Mesendoderm (in vitro differentiated cells): Measurements from ENCODE around the gene NES.

Experiments
- DNase-seq: peaks from one replicate; pipeline ENCODE4 v3.0.0; 2013
- H2AK5ac ChIP-seq: 2 replicates; pipeline ENCODE4 v1.6.1; 2013; ENCODE audit warnings: low read length, inconsistent platforms
- H2BK120ac ChIP-seq: 2 replicates; pipeline ENCODE4 v1.6.1; 2013; ENCODE audit warnings: low read depth, mild to moderate bottlenecking, low read length, moderate library complexity, mixed read lengths
- H2BK15ac ChIP-seq: replicated peaks from 2 replicates; pipeline ENCODE4 v1.6.1; 2013; ENCODE audit warnings: low read depth, mild to moderate bottlenecking, moderate library complexity
- H2BK5ac ChIP-seq: 2 replicates; pipeline ENCODE4 v1.6.1; 2013; ENCODE audit warnings: low read length, inconsistent platforms
- H3K18ac ChIP-seq: 2 replicates; pipeline ENCODE4 v1.6.1; 2013; ENCODE audit warnings: mild to moderate bottlenecking, low read length, mixed read lengths
- H3K23ac ChIP-seq: one replicate; pipeline ENCODE4 v1.6.1; 2013; ENCODE audit warnings: low read length
- H3K27ac ChIP-seq: 2 replicates; pipeline ENCODE4 v1.5.1; 2013; ENCODE audit warnings: low read depth, mild to moderate bottlenecking, inconsistent platforms, low read length, moderate library complexity
- H3K27me3 ChIP-seq: 2 replicates; pipeline ENCODE4 v1.6.1; 2013; ENCODE audit warnings: low read length, control low read depth, mild to moderate bottlenecking, inconsistent platforms; ENCODE audit not compliant: insufficient read depth, poor library complexity
- H3K36me3 ChIP-seq: 2 replicates; pipeline ENCODE4 v1.6.1; 2013; ENCODE audit warnings: low read length, inconsistent platforms; ENCODE audit not compliant: control insufficient read depth, insufficient read depth
- H3K4ac ChIP-seq: one replicate; pipeline ENCODE4 v1.6.1; 2013; ENCODE audit warnings: low read depth, mild to moderate bottlenecking, low read length, moderate library complexity
- H3K4me1 ChIP-seq: 2 replicates; pipeline ENCODE4 v1.6.1; 2013; ENCODE audit warnings: low read depth, low read length, inconsistent platforms; ENCODE audit not compliant: control insufficient read depth
- H3K4me2 ChIP-seq: 2 replicates; pipeline ENCODE4 v1.6.1; 2013; ENCODE audit warnings: low read length
- H3K4me3 ChIP-seq: 2 replicates; pipeline ENCODE4 v1.5.1; 2013; ENCODE audit warnings: mild to moderate bottlenecking, low read length
- H3K56ac ChIP-seq: one replicate; pipeline ENCODE4 v1.6.1; 2013; ENCODE audit warnings: low read length
- H3K79me1 ChIP-seq: 2 replicates; pipeline ENCODE4 v1.6.1; 2013; ENCODE audit warnings: low read length, inconsistent platforms
- H3K79me2 ChIP-seq: 2 replicates; pipeline ENCODE4 v1.6.1; 2013; ENCODE audit warnings: mild to moderate bottlenecking, low read length; ENCODE audit not compliant: control insufficient read depth, insufficient read depth
- H3K9ac ChIP-seq: 2 replicates; pipeline ENCODE4 v1.6.1; 2013; ENCODE audit warnings: low read length, inconsistent platforms
- H4K5ac ChIP-seq: one replicate; pipeline ENCODE4 v1.6.1; 2013; ENCODE audit warnings: low read length
- H4K8ac ChIP-seq: one replicate; pipeline ENCODE4 v1.6.1; 2013; ENCODE audit warnings: low read depth, mild to moderate bottlenecking, control low read depth, low read length, moderate library complexity
- WGBS: extraction: QIAGEN DNeasy Blood & Tissue Kit; methylation state at CpG from one replicate; pipeline ENCODE4 v1.1.7; 2013; ENCODE audit warnings: low lambda C conversion rate, missing lambda C conversion rate; ENCODE audit not compliant: insufficient coverage; ENCODE audit errors: extremely low coverage; 5-methylcytosine and 5-hydroxymethylcytosine counted together

Gene NES

GRCh38 chr1:156664767-156665411 is 12.3 kb downstream of the NES start:
- peak overlapping the region; percentile 44 for H3K9ac ChIP-seq
- DNase-seq, result peak; percentile 91

GRCh38 chr1:156664046-156664766 is 13.0 kb downstream of the NES start:
- H4K5ac ChIP-seq, result no peak overlapping the region
- no peaks in the 10 kb centered on the region for H3K79me2 ChIP-seq
- H3K79me1 ChIP-seq, result no peaks in the 10 kb centered on the region
- peak overlapping the region; percentile 7 for H2BK120ac ChIP-seq
- DNase-seq, result peak; percentile 93
- H3K18ac ChIP-seq, result peak overlapping the region; percentile 72
- peaks cover 29% of the 10 kb centered on the region for H3K4me1 ChIP-seq
- no peak overlapping the region for H4K8ac ChIP-seq
- H3K56ac ChIP-seq, result peak overlapping the region; percentile 53
- H3K23ac ChIP-seq, result no peak overlapping the region
- peak overlapping the region; percentile 79 for H3K4ac ChIP-seq
- WGBS, result no CpG with 5 or more reads among the region's 5 CpGs
- H3K9ac ChIP-seq, result peak overlapping the region; percentile 31
- H2BK5ac ChIP-seq, result no peak overlapping the region
- H3K4me2 ChIP-seq, result no peak overlapping the region
- no peaks in the 10 kb centered on the region for H3K27me3 ChIP-seq
- H3K4me3 ChIP-seq, result no peak overlapping the region
- H3K36me3 ChIP-seq, result no peaks in the 10 kb centered on the region
- peak overlapping the region; percentile 40 for H3K27ac ChIP-seq
- H2BK15ac ChIP-seq, result no peak overlapping the region
- H2AK5ac ChIP-seq, result no peak overlapping the region

More at GRCh38 chr1:156664767-156665411, 12.3 kb downstream of the NES start:
- Histone ChIP-seq H3K36me3 (no peaks in the 10 kb centered on the region), H3K23ac (peak overlapping the region; percentile 34), H3K4ac (peak overlapping the region; percentile 46), H3K79me2 (no peaks in the 10 kb centered on the region), H3K79me1 (no peaks in the 10 kb centered on the region), H4K5ac (no peak overlapping the region), H3K4me2 (no peak overlapping the region), H3K18ac (peak overlapping the region; percentile 72), H3K27ac (peak overlapping the region; percentile 74), H3K56ac (peak overlapping the region; percentile 64), H2BK15ac (no peak overlapping the region), H4K8ac (no peak overlapping the region), H3K4me1 (peaks cover 29% of the 10 kb centered on the region), H2AK5ac (no peak overlapping the region), H2BK120ac (no peak overlapping the region), H3K4me3 (no peak overlapping the region), H3K27me3 (no peaks in the 10 kb centered on the region), H2BK5ac (no peak overlapping the region)
- no CpG with 5 or more reads among the region's 16 CpGs for WGBS

- peak overlapping the region; percentile 92 for H3K27ac ChIP-seq
- no peak overlapping the region for H3K23ac ChIP-seq
- WGBS, result no CpG with 5 or more reads among the region's 5 CpGs
Measured at GRCh38 chr1:156663178-156663577, 14.0 kb downstream of the NES start.

GRCh38 chr1:156662800-156663055 is 14.5 kb downstream of the NES start:
- H4K5ac ChIP-seq, result no peak overlapping the region
- no peaks in the 10 kb centered on the region for H3K27me3 ChIP-seq
- H3K9ac ChIP-seq, result peak overlapping the region; percentile 25
- WGBS, result no CpG with 5 or more reads among the region's 5 CpGs
- no peak overlapping the region for H2BK120ac ChIP-seq
- H3K4ac ChIP-seq, result peak overlapping the region; percentile 79
- H4K8ac ChIP-seq, result no peak overlapping the region
- DNase-seq, result no peak
- no peak overlapping the region for H3K4me3 ChIP-seq
- H3K79me2 ChIP-seq, result no peaks in the 10 kb centered on the region
- H3K36me3 ChIP-seq, result no peaks in the 10 kb centered on the region
- peaks cover 25% of the 10 kb centered on the region for H3K4me1 ChIP-seq
- H3K27ac ChIP-seq, result peak overlapping the region; percentile 92
- no peak overlapping the region for H3K23ac ChIP-seq
- H2BK15ac ChIP-seq, result no peak overlapping the region
- H2BK5ac ChIP-seq, result no peak overlapping the region
- peak overlapping the region; percentile 71 for H3K56ac ChIP-seq
- H3K79me1 ChIP-seq, result no peaks in the 10 kb centered on the region
- H3K18ac ChIP-seq, result peak overlapping the region; percentile 65
- H2AK5ac ChIP-seq, result no peak overlapping the region
- H3K4me2 ChIP-seq, result no peak overlapping the region

More at GRCh38 chr1:156663178-156663577, 14.0 kb downstream of the NES start:
- peak overlapping the region; percentile 35 for H2BK120ac ChIP-seq
- H3K79me1 ChIP-seq, result no peaks in the 10 kb centered on the region
- H3K4me1 ChIP-seq, result peaks cover 27% of the 10 kb centered on the region
- DNase-seq, result peak; percentile 71
- no peaks in the 10 kb centered on the region for H3K36me3 ChIP-seq
- no peak overlapping the region for H4K8ac ChIP-seq
- no peak overlapping the region for H2BK15ac ChIP-seq
- H3K27me3 ChIP-seq, result no peaks in the 10 kb centered on the region
- H3K4me3 ChIP-seq, result no peak overlapping the region
- H2AK5ac ChIP-seq, result no peak overlapping the region
- no peak overlapping the region for H4K5ac ChIP-seq
- no peak overlapping the region for H3K4me2 ChIP-seq
- peak overlapping the region; percentile 61 for H2BK5ac ChIP-seq
- peak overlapping the region; percentile 72 for H3K18ac ChIP-seq
- H3K4ac ChIP-seq, result peak overlapping the region; percentile 79
- H3K56ac ChIP-seq, result peak overlapping the region; percentile 71
- H3K9ac ChIP-seq, result peak overlapping the region; percentile 33
- H3K79me2 ChIP-seq, result no peaks in the 10 kb centered on the region

DNA sequence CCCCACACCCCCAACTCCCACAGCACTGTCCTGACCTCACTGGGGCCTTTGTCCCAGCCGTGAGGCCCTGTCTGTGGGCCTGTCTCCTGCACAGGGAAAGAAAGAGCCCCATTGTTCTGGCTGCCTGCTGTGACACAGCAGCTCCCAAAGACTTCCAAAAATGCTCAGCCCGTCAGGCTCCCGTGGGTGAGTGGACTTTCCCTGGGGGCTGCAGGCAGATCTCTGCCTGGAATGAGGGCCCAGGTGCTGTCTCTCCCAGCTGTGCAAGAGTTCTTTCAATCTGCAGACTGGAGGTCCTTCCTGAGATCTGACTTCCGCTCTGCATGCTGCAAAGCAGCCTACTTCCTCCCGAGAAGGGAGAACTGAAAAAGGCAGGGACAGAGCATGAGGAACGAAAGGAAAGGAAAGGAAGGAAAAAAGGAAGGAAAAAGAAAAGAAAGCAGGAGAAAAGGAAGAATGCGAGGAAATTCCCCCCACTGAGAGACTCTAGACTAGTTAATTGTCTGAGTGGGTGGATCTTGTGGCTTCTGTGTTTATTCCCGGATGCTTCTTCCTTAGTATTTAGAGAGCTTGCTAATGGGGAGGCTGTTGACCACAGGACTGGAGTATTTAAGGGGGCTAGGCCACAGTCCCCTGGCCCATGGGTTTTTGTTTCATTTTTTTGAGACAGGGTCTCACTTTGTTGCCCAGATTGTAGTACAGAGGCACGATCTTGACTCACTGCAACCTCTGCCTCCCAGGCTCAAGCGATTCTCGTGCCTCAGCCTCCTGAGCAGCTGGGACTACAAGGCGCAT is 15.0 kb downstream of the NES start:
- H3K4me3 ChIP-seq, result no peak overlapping the region
- peak overlapping the region; percentile 33 for H2BK120ac ChIP-seq
- H3K56ac ChIP-seq, result peak overlapping the region; percentile 75
- peaks cover 23% of the 10 kb centered on the region for H3K4me1 ChIP-seq
- DNase-seq, result peak; percentile 63
- no peak overlapping the region for H3K4me2 ChIP-seq
- peak overlapping the region; percentile 65 for H3K18ac ChIP-seq
- no CpG with 5 or more reads among the region's 12 CpGs for WGBS
- H3K79me1 ChIP-seq, result no peaks in the 10 kb centered on the region
- peak overlapping the region; percentile 25 for H3K9ac ChIP-seq
- H3K27ac ChIP-seq, result peak overlapping the region; percentile 92
- peak overlapping the region; percentile 38 for H2BK5ac ChIP-seq
- H2AK5ac ChIP-seq, result peak overlapping the region; percentile 3
- H4K5ac ChIP-seq, result no peak overlapping the region
- H2BK15ac ChIP-seq, result no peak overlapping the region
- H3K27me3 ChIP-seq, result no peaks in the 10 kb centered on the region
- H3K23ac ChIP-seq, result peak overlapping the region; percentile 11
- no peaks in the 10 kb centered on the region for H3K36me3 ChIP-seq
- peak overlapping the region; percentile 79 for H3K4ac ChIP-seq
- no peaks in the 10 kb centered on the region for H3K79me2 ChIP-seq
- no peak overlapping the region for H4K8ac ChIP-seq
